AG04449 (cell line): ENCODE results near the gene KRT86.

ENCODE experiments used
- CTCF ChIA-PET: fragments of 350-600 bp; formaldehyde crosslinking; extraction: SDS; loops from one replicate; lab custom pipeline; 2021; ENCODE audit warnings: antibody characterized with exemption; lab: Yijun Ruan, JAX
- POLR2A ChIA-PET: fragments of 400-600, 350-600 bp; formaldehyde crosslinking; extraction: SDS; loops from one replicate; lab custom pipeline; 2020; ENCODE audit warnings: antibody characterized with exemption, inconsistent platforms; lab: Yijun Ruan, JAX
- DNase-seq: peaks from one replicate; pipeline ENCODE4 v3.0.0-alpha.2; 2010; ENCODE audit warnings: low read depth, low spot score
- H3K4me3 ChIP-seq: 2 replicates; pipeline ENCODE4 v1.5.1; 2011; ENCODE audit warnings: low read depth, mild to moderate bottlenecking, control low read depth, low read length
- CTCF ChIP-seq: IDR thresholded peaks from one replicate; pipeline ENCODE4 v1.5.1; 2011; ENCODE audit warnings: mild to moderate bottlenecking, moderate library complexity, low read length, control low read depth, inconsistent platforms; ENCODE audit not compliant: insufficient read depth; ENCODE audit errors: missing control alignments

The KRT86 gene

GRCh38 chr12:52258335-52258901 is 16.0 kb upstream of the KRT86 start:
- TF ChIP-seq CTCF: no peak
- CTCF ChIA-PET: interaction anchor here (0.9 to 5.2 kb wide), 9 partner anchors 9 to 627 kb away, joined by 3 to 44 read pairs (median 4); partner anchors contain the start of gene KRT80
- POLR2A ChIA-PET: no interaction called here
- no peak for DNase-seq
- peak overlapping the region; percentile 8; the same call in 1 of the 2 replicates for H3K4me3 ChIP-seq

GRCh38 chr12:52259657-52260243 is 14.7 kb upstream of the KRT86 start:
- ChIA-PET POLR2A (no interaction called here), CTCF (interaction anchor here (1.7 to 5.2 kb wide), 5 partner anchors 10 to 626 kb away, joined by 4 to 44 read pairs (median 23); no protein-coding TSS in a partner anchor)
- TF ChIP-seq CTCF: no peak
- DNase-seq: no peak
- H3K4me3 ChIP-seq: no peak overlapping the region

- TF ChIP-seq CTCF: no peak
- CTCF ChIA-PET: interaction anchor here (1.7 to 5.2 kb wide), 5 partner anchors 9 to 625 kb away, joined by 4 to 44 read pairs (median 23); no protein-coding TSS in a partner anchor
- DNase-seq: no peak
- H3K4me3 ChIP-seq: no peak overlapping the region
- POLR2A ChIA-PET: no interaction called here
These were observed 13.9 kb upstream of the KRT86 start for GRCh38 chr12:52260361-52261207.

- no peak overlapping the region for H3K4me3 ChIP-seq
- ChIA-PET CTCF (no interaction called here), POLR2A (no interaction called here)
- no peak for TF ChIP-seq CTCF
- DNase-seq: no peak
These were observed 13.3 kb upstream of the KRT86 start for GRCh38 chr12:52261208-52261484.

GRCh38 chr12:52262286-52262685 is 12.2 kb upstream of the KRT86 start:
- no peak for DNase-seq
- POLR2A ChIA-PET: no interaction called here
- TF ChIP-seq CTCF: no peak
- H3K4me3 ChIP-seq: no peak overlapping the region
- CTCF ChIA-PET: interaction anchor here (9.7 kb wide), 1 partner anchor 17 kb away, joined by 146 read pairs; no protein-coding TSS in a partner anchor
